ENCODE results near the gene SAFB. TPM values are rescaled to one million over a fixed set of nuclear protein-coding genes. Genes with fewer than 3 reads are reported as not detected.
A peak's percentile ranks its signal among the peaks of the same experiment; 100 is the strongest.

SAFB gene
- total RNA-seq (2013): 28.6 TPM
- polyA plus RNA-seq (10 to 100 TPM; 12.2 to 76.6 (median 23.1) TPM), polyA minus RNA-seq (64.4 and 91.8 TPM in 2 replicates), total RNA-seq (29.9 to 113 (median 80.0) reads per million in 11 experiments)

DNA sequence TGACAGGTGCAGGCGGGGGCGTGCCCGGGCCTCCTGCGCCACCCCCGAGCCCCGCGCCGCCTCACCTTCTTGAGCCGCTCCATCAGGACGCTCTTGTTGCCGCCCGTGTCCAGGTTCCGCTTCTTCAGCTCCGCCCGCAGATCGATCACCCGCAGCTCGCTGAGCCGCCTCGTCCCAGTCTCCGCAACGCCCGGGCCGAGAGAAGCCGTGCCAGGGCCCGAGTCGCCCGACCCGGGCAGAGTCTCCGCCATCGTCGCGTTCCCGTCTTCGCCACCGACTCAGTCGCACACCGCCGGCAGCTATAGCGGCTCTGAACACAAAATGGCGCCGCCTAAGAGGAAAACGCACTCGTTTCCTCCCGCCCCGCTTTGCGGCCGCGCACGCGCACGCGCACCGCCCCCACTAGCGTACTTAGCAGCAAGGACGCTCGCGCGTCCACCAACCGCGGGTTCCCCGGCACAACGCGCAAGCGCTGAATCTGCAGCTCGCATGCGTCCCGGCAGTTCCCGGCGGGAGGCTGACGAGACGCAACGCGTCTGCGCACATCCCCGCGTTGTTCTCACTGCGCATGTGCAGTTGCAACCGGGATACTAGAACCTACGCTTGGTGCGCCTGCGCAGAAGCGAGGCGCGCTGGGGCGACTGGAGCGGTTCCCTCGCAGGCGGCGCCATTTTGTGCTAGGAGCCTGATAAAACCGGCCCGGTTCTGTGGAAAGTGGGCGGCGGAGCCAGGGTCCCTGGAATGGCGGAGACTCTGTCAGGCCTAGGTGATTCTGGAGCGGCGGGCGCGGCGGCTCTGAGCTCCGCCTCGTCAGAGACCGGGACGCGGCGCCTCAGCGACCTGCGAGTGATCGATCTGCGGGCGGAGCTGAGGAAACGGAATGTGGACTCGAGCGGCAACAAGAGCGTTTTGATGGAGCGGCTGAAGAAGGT is at the start of gene SAFB, which contains the start of gene SAFB2:
SAFB (plus strand) TSS at position 619 of the 932 bp plus-strand sequence; CDS start at position 742, 123 bp downstream.
SAFB2 (minus strand) TSS at position 312 of the 932 bp plus-strand sequence; CDS start at position 251, 61 bp downstream.
- Histone ChIP-seq H4K20me1 (ENCODE audit: insufficient read depth, low read length) (peaks cover 76% of the 10 kb centered on the region), H3K9me3 (replicated peaks in 1 of 2; ENCODE audit: control insufficient read depth in 1 of 2, insufficient read depth in 1 of 2, low read length in 2 of 2) (no peaks in the 10 kb centered on the region), H3K4me3 (replicated peaks in 1 of 3; ENCODE audit: low read depth in 2 of 3, low read length in 3 of 3) (peak within 1 kb of the TSS; percentile 93 to 98 (median 96)), H3K27ac (ENCODE audit: low read depth in 1 of 2, low read length in 2 of 2) (peak within 1 kb of the TSS; percentile 88 to 92), H3K4me2 (replicated peaks; ENCODE audit: extremely low read depth, low read length, poor library complexity, severe bottlenecking) (peak within 1 kb of the TSS; percentile 97), H3K27me3 (ENCODE audit: control insufficient read depth in 2 of 2, insufficient read depth in 2 of 2, low read length in 2 of 2) (no peaks in the 10 kb centered on the region), H3K9ac (ENCODE audit: insufficient read depth, low read length, poor library complexity, severe bottlenecking) (peak within 1 kb of the TSS; percentile 95), H3K36me3 (replicated peaks in 1 of 2; ENCODE audit: control insufficient read depth in 1 of 2, insufficient read depth in 2 of 2, low read length in 2 of 2) (peaks cover 41 to 58% of the 10 kb centered on the region in 2 donors), H3K4me1 (ENCODE audit: control insufficient read depth in 1 of 2, insufficient read depth in 2 of 2, low read length in 2 of 2) (peaks cover 50 to 66% of the 10 kb centered on the region in 2 donors), H2AFZ (ENCODE audit: insufficient read depth, low read depth, low read length, poor library complexity, severe bottlenecking) (peak within 1 kb of the TSS; percentile 85), H3K79me2 (ENCODE audit: insufficient read depth, low read length) (peaks cover 97% of the 10 kb centered on the region)
- H3K4me3 Mint-ChIP-seq: peak within 1 kb of the TSS; percentile 99
- peaks cover 0 to 7% (median 0%) of the 10 kb centered on the region in 7 donors for H3K9me3 Mint-ChIP-seq
- peak; percentile 99 to 100 (median 100) for DNase-seq
- H3K36me3 Mint-ChIP-seq: peaks cover 54 to 58% of the 10 kb centered on the region in 2 donors
- WGBS (ENCODE audit: insufficient coverage): under 1% methylated on average over 116 of the region's 116 CpGs
- H3K27ac Mint-ChIP-seq: peak within 1 kb of the TSS; percentile 98 to 99 (median 99)
- no peaks in the 10 kb centered on the region for H3K27me3 Mint-ChIP-seq (ENCODE audit: low read depth in 3 of 3)
- H3K4me1 Mint-ChIP-seq: peaks cover 58% of the 10 kb centered on the region
- intact Hi-C loops (cut with micrococcal nuclease): loop anchor here (2.0 kb wide), 3 partner anchors 58 to 168 kb away; partner anchors contain the start of genes CATSPERD (in 1 of the 2), DUS3L (in 1 of the 2), HSD11B1L (in 1 of the 2) and LONP1 (in 1 of the 2)
- TF ChIP-seq, protein P1, sequence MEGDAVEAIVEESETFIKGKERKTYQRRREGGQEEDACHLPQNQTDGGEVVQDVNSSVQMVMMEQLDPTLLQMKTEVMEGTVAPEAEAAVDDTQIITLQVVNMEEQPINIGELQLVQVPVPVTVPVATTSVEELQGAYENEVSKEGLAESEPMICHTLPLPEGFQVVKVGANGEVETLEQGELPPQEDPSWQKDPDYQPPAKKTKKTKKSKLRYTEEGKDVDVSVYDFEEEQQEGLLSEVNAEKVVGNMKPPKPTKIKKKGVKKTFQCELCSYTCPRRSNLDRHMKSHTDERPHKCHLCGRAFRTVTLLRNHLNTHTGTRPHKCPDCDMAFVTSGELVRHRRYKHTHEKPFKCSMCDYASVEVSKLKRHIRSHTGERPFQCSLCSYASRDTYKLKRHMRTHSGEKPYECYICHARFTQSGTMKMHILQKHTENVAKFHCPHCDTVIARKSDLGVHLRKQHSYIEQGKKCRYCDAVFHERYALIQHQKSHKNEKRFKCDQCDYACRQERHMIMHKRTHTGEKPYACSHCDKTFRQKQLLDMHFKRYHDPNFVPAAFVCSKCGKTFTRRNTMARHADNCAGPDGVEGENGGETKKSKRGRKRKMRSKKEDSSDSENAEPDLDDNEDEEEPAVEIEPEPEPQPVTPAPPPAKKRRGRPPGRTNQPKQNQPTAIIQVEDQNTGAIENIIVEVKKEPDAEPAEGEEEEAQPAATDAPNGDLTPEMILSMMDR (IDR thresholded peaks at IDR 0.05): no peak

DNA sequence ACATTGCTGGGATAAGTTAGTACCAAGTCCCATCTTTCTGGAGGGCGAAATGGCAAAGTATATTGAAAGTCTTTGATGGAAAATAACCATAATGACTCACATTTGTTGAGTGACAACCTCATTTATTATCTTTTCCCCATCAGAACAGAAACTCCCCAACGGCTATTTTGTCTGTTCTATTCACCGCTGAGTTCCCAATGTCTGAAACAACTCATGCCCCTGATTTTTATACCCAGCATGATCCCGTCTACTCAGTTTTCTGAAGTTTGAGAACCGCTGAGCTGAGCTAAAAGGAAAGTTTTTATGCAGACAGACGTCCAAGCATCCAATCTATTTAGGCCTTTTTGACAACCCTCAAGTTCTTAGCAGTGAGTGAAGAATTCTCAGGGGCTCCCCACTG is 47.3 kb upstream of the SAFB start:
- Histone ChIP-seq H3K4me3 (replicated peaks in 1 of 3; ENCODE audit: low read depth in 2 of 3, low read length in 3 of 3) (no peak overlapping the region), H3K27me3 (ENCODE audit: control insufficient read depth in 2 of 2, insufficient read depth in 2 of 2, low read length in 2 of 2) (no peaks in the 10 kb centered on the region), H3K9ac (ENCODE audit: insufficient read depth, low read length, poor library complexity, severe bottlenecking) (no peak overlapping the region), H3K27ac (ENCODE audit: low read depth in 1 of 2, low read length in 2 of 2) (no peak overlapping the region), H3K36me3 (replicated peaks in 1 of 2; ENCODE audit: control insufficient read depth in 1 of 2, insufficient read depth in 2 of 2, low read length in 2 of 2) (no peaks in the 10 kb centered on the region), H2AFZ (ENCODE audit: insufficient read depth, low read depth, low read length, poor library complexity, severe bottlenecking) (no peak overlapping the region), H3K79me2 (ENCODE audit: insufficient read depth, low read length) (no peaks in the 10 kb centered on the region), H3K4me2 (replicated peaks; ENCODE audit: extremely low read depth, low read length, poor library complexity, severe bottlenecking) (no peak overlapping the region), H3K9me3 (replicated peaks in 1 of 2; ENCODE audit: control insufficient read depth in 1 of 2, insufficient read depth in 1 of 2, low read length in 2 of 2) (peaks cover 0 to 4% of the 10 kb centered on the region in 2 donors), H4K20me1 (ENCODE audit: insufficient read depth, low read length) (no peaks in the 10 kb centered on the region), H3K4me1 (ENCODE audit: control insufficient read depth in 1 of 2, insufficient read depth in 2 of 2, low read length in 2 of 2) (no peaks in the 10 kb centered on the region)
- Mint-ChIP-seq H3K27ac (no peak overlapping the region), H3K36me3 (no peaks in the 10 kb centered on the region), H3K4me3 (no peak overlapping the region), H3K4me1 (peaks cover 5% of the 10 kb centered on the region), H3K9me3 (peaks cover 0 to 17% (median 12%) of the 10 kb centered on the region in 7 donors), H3K27me3 (ENCODE audit: low read depth in 3 of 3) (peaks cover 2 to 3% (median 2%) of the 10 kb centered on the region in 3 donors)
- no peak for DNase-seq
- TF ChIP-seq, protein P1 (IDR thresholded peaks at IDR 0.05): no peak
- intact Hi-C loops (cut with micrococcal nuclease): no loop called here
- WGBS (ENCODE audit: insufficient coverage): 100% methylated on average over 3 of the region's 6 CpGs

Data from CD14-positive monocyte (primary cell).